HCT116 (cell line): Measurements from ENCODE around the gene NFIA. TPM values are rescaled to one million over a fixed set of nuclear protein-coding genes. Genes with fewer than 3 reads are reported as not detected.

Experiments used
- ATAC-seq: fragments of 200-7000 bp; cut with Tn5 transposase; 2 replicates; pipeline ENCODE4 v1.9.1; 2020; ENCODE audit warnings: mild to moderate bottlenecking, moderate library complexity
- BruUV-seq: library from RNA; stranded (reverse); fragments of 400-500 nt; replicated peaks from 2 replicates; lab custom pipeline; 2021; lab: Mats Ljungman, UMichigan
- CTCF ChIA-PET: fragments of 300-600 bp; sonication (Branson Sonifier 250); formaldehyde crosslinking; loops from one replicate; lab custom pipeline; 2021; ENCODE audit warnings: antibody characterized with exemption; lab: Charles Lee
- POLR2A ChIA-PET: fragments of 300-600, 350-600 bp; sonication (Branson Sonifier 250); formaldehyde crosslinking; loops from one replicate; lab custom pipeline; 2021; ENCODE audit warnings: antibody characterized with exemption; lab: Charles Lee
- RAD21 ChIA-PET, 2 experiments: fragments of 300-600 bp; sonication (Branson Sonifier 250); formaldehyde crosslinking; loops; one replicate each; lab custom pipeline; 2023; ENCODE audit warnings: low total read pairs in 2 of 2; ENCODE audit not compliant: uncharacterized antibody in 2 of 2, unreplicated experiment in 2 of 2, low non-redundant PET in 1 of 2; lab: Charles Lee
- DNase-seq: peaks from one replicate; pipeline ENCODE4 v3.0.0-alpha.2; 2010; ENCODE audit warnings: low read depth, low spot score
- H2AFZ ChIP-seq: fragments of 200-600 bp; shearing (Covaris generic), sonication (generic); 2 replicates; pipeline ENCODE4 v1.6.1; 2017; ENCODE audit warnings: low read depth, mixed run types, mixed read lengths, antibody characterized with exemption, low read length; ENCODE audit not compliant: poor library complexity, severe bottlenecking
- H3K27ac ChIP-seq: 2 replicates; pipeline ENCODE4 v1.5.1; 2012; ENCODE audit warnings: low read depth, low read length
- H3K27me3 ChIP-seq: fragments of 200-600 bp; sonication (generic); 2 replicates; pipeline ENCODE4 v1.6.1; 2016; ENCODE audit warnings: mixed run types, low read length, mixed read lengths; ENCODE audit not compliant: insufficient read depth
- H3K36me3 ChIP-seq, 2 experiments: fragments of 200-500 bp in 1 of 2; fragments of 200-600 bp in 1 of 2; sonication (Bioruptor generic) in 1 of 2; sonication (generic) in 1 of 2; 2 replicates each; pipeline versions ENCODE4 v1.5.1 to v1.6.1; 2014 to 2016; ENCODE audit warnings: low read length in 2 of 2, inconsistent platforms in 1 of 2, mixed read lengths in 1 of 2, mixed run types in 1 of 2; ENCODE audit not compliant: insufficient read depth in 2 of 2, control insufficient read depth in 1 of 2
- H3K4me1 ChIP-seq, 2 experiments: fragments of 200-600 bp in 1 of 2; sonication (generic) in 1 of 2; 2 replicates each; pipeline versions ENCODE4 v1.5.1 to v1.6.1; 2012 to 2017; ENCODE audit warnings: low read length in 2 of 2, inconsistent platforms in 1 of 2, mild to moderate bottlenecking in 1 of 2, mixed read lengths in 1 of 2, mixed run types in 1 of 2, moderate library complexity in 1 of 2; ENCODE audit not compliant: insufficient read depth in 2 of 2, control insufficient read depth in 1 of 2
- H3K4me2 ChIP-seq: fragments of 200-600 bp; sonication (generic); 2 replicates; pipeline ENCODE4 v1.6.1; 2017; ENCODE audit warnings: mixed run types, low read length, mixed read lengths
- H3K4me3 ChIP-seq, 2 experiments: fragments of 200-600 bp in 1 of 2; sonication (generic) in 1 of 2; replicated peaks in 1 of 2; 2 replicates each; pipeline ENCODE4 v1.5.1; 2011 to 2016; ENCODE audit warnings: low read length in 2 of 2, control low read depth in 1 of 2, low read depth in 1 of 2, mild to moderate bottlenecking in 1 of 2, mixed read lengths in 1 of 2, mixed run types in 1 of 2
- H3K79me2 ChIP-seq: fragments of 200-600 bp; sonication (generic); 2 replicates; pipeline ENCODE4 v1.6.1; 2017; ENCODE audit warnings: mild to moderate bottlenecking, mixed run types, low read length, moderate library complexity, mixed read lengths; ENCODE audit not compliant: insufficient read depth
- H3K9ac ChIP-seq: fragments of 200-600 bp; sonication (generic); 2 replicates; pipeline ENCODE4 v1.6.1; 2016; ENCODE audit warnings: low read length, mixed read lengths
- H3K9me2 ChIP-seq: fragments of 200-600 bp; sonication (generic), shearing (Covaris generic); 2 replicates; pipeline ENCODE4 v1.6.1; 2017; ENCODE audit warnings: mixed run types, mild to moderate bottlenecking, moderate library complexity; ENCODE audit not compliant: insufficient read depth
- H3K9me3 ChIP-seq, 2 experiments: fragments of 200-500 bp in 1 of 2; fragments of 200-600 bp in 1 of 2; sonication (Bioruptor generic) in 1 of 2; sonication (generic) in 1 of 2; 2 replicates each; pipeline ENCODE4 v1.6.1; 2014 to 2017; ENCODE audit warnings: low read length in 2 of 2, mixed read lengths in 2 of 2, inconsistent platforms in 1 of 2, low read depth in 1 of 2, mild to moderate bottlenecking in 1 of 2, mixed run types in 1 of 2, moderate library complexity in 1 of 2; ENCODE audit not compliant: control insufficient read depth in 1 of 2, insufficient read depth in 1 of 2
- H4K20me1 ChIP-seq: fragments of 200-600 bp; sonication (generic), shearing (Covaris generic); 2 replicates; pipeline ENCODE4 v1.6.1; 2017; ENCODE audit warnings: mixed run types, mild to moderate bottlenecking, moderate library complexity; ENCODE audit not compliant: insufficient read depth
- ATF3 ChIP-seq: IDR thresholded peaks from 2 replicates; pipeline ENCODE4 v1.6.1; 2012
- EZH2 ChIP-seq: fragments of 200-600 bp; sonication (generic); IDR thresholded peaks from 2 replicates; pipeline ENCODE4 v1.6.1; 2017; ENCODE audit warnings: antibody characterized with exemption, mixed run types
- POLR2A ChIP-seq: IDR thresholded peaks from 2 replicates; pipeline ENCODE4 v1.7.0; 2011; ENCODE audit warnings: borderline replicate concordance; ENCODE audit not compliant: insufficient read depth, insufficient read length; ENCODE audit errors: extremely low read depth
- SP1 ChIP-seq: IDR thresholded peaks from 2 replicates; pipeline ENCODE4 v1.6.1; 2012; ENCODE audit warnings: low read depth
- YY1 ChIP-seq: IDR thresholded peaks from 2 replicates; pipeline ENCODE4 v1.6.1; 2011; ENCODE audit warnings: low read length, low read depth, moderate library complexity, mild to moderate bottlenecking; ENCODE audit not compliant: insufficient replicate concordance; ENCODE audit errors: extremely low read depth
- ZFX ChIP-seq: fragments of 450-650 bp; IDR thresholded peaks from 2 replicates; pipeline ENCODE4 v1.6.1; 2017
- ZNF274 ChIP-seq: fragments of 200-500 bp; sonication (Bioruptor generic); IDR thresholded peaks from 2 replicates; pipeline ENCODE4 v1.6.1; 2014; ENCODE audit warnings: mild to moderate bottlenecking, low read depth, low read length, inconsistent platforms
- intact Hi-C: fragments of 100-400 bp; cut with micrococcal nuclease; formaldehyde crosslinking; loops from 2 replicates; pipeline ENCODE4 v1.10.0; 2022
- total RNA-seq: library from RNA; stranded (reverse); gene quantifications from one replicate; pipeline ENCODE4 v1.2.1, GENCODE V29; 2021; ENCODE audit not compliant: unreplicated experiment
- TF ChIP-seq, protein P1 (sequence below): IDR thresholded peaks from 2 replicates; pipeline ENCODE4 v1.6.1; 2012
- TF ChIP-seq, protein P2 (sequence below), 3 experiments: fragments of 200-600 bp in 1 of 3; sonication (generic) in 1 of 3; IDR thresholded peaks in 2 of 3; conservative IDR thresholded peaks in 1 of 3; 2 replicates each; pipeline ENCODE4 v1.5.1; 2012 to 2017; ENCODE audit warnings: low read depth in 2 of 3, low read length in 2 of 3, antibody characterized with exemption in 1 of 3, borderline replicate concordance in 1 of 3, control low read depth in 1 of 3, mild to moderate bottlenecking in 1 of 3, mixed read lengths in 1 of 3, mixed run types in 1 of 3, moderate library complexity in 1 of 3; ENCODE audit not compliant: insufficient read depth in 1 of 3
- TF ChIP-seq, protein P3 (sequence below): IDR thresholded peaks from 2 replicates; pipeline ENCODE4 v1.6.1; 2011; ENCODE audit warnings: mild to moderate bottlenecking, low read length, moderate library complexity; ENCODE audit not compliant: insufficient replicate concordance; ENCODE audit errors: extremely low read depth

Gene NFIA
- total RNA-seq, 1 experiment from 2014 or later, result 17.2 TPM

- Histone ChIP-seq H3K4me2 (no peak overlapping the region), H3K4me1 (no peaks in the 10 kb centered on the region), H3K36me3 (no peaks in the 10 kb centered on the region), H3K9me3 (no peaks in the 10 kb centered on the region), H4K20me1 (no peaks in the 10 kb centered on the region), H3K4me3 (no peak overlapping the region), H2AFZ (no peak overlapping the region), H3K9me2 (no peaks in the 10 kb centered on the region), H3K79me2 (no peaks in the 10 kb centered on the region; the same call in 1 of the 2 replicates), H3K27me3 (no peaks in the 10 kb centered on the region), H3K9ac (no peak overlapping the region), H3K27ac (no peak overlapping the region)
- ChIA-PET CTCF (no interaction called here), RAD21 (no interaction called here), POLR2A (no interaction called here)
- TF ChIP-seq ZNF274, result no peak
- no peak for TF ChIP-seq EZH2
- TF ChIP-seq, protein P1, sequence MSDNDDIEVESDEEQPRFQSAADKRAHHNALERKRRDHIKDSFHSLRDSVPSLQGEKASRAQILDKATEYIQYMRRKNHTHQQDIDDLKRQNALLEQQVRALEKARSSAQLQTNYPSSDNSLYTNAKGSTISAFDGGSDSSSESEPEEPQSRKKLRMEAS, result no peak
- TF ChIP-seq, protein P2, sequence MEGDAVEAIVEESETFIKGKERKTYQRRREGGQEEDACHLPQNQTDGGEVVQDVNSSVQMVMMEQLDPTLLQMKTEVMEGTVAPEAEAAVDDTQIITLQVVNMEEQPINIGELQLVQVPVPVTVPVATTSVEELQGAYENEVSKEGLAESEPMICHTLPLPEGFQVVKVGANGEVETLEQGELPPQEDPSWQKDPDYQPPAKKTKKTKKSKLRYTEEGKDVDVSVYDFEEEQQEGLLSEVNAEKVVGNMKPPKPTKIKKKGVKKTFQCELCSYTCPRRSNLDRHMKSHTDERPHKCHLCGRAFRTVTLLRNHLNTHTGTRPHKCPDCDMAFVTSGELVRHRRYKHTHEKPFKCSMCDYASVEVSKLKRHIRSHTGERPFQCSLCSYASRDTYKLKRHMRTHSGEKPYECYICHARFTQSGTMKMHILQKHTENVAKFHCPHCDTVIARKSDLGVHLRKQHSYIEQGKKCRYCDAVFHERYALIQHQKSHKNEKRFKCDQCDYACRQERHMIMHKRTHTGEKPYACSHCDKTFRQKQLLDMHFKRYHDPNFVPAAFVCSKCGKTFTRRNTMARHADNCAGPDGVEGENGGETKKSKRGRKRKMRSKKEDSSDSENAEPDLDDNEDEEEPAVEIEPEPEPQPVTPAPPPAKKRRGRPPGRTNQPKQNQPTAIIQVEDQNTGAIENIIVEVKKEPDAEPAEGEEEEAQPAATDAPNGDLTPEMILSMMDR (IDR thresholded peaks at IDR 0.05 in 2 of 3, conservative IDR thresholded peaks at IDR 0.05 in 1 of 3; ENCODE audit: borderline replicate concordance in 1 of 3, insufficient read depth in 1 of 3, low read depth in 2 of 3, low read length in 2 of 3), result no peak
- TF ChIP-seq ZFX, result no peak
- TF ChIP-seq, protein P3, sequence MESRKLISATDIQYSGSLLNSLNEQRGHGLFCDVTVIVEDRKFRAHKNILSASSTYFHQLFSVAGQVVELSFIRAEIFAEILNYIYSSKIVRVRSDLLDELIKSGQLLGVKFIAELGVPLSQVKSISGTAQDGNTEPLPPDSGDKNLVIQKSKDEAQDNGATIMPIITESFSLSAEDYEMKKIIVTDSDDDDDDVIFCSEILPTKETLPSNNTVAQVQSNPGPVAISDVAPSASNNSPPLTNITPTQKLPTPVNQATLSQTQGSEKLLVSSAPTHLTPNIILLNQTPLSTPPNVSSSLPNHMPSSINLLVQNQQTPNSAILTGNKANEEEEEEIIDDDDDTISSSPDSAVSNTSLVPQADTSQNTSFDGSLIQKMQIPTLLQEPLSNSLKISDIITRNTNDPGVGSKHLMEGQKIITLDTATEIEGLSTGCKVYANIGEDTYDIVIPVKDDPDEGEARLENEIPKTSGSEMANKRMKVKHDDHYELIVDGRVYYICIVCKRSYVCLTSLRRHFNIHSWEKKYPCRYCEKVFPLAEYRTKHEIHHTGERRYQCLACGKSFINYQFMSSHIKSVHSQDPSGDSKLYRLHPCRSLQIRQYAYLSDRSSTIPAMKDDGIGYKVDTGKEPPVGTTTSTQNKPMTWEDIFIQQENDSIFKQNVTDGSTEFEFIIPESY, result no peak
- TF ChIP-seq ATF3, result no peak
- no peak for TF ChIP-seq YY1
- TF ChIP-seq SP1, result no peak
- TF ChIP-seq POLR2A, result no peak
- ATAC-seq, result no peak
- DNase-seq, result no peak
- intact Hi-C loops, result no loop called here
- BruUV-seq, result no TSS peak
Observed at GRCh38 chr1:61151565-61151964, 69.2 kb downstream of the NFIA start.
